Limb (tissue), 2 donors: Measurements from ENCODE around the gene NRN1L.
"Not testable (repeated sequence)": the region's sequence is repeated elsewhere in the genome, so short reads cannot be mapped to it uniquely, and the experiment has no call there.

Experiments used
- DNase-seq, 2 donors: peaks; one replicate each; pipeline ENCODE4 v3.0.0-alpha.2; 2016; ENCODE audit errors: extremely low spot score in 2 of 2

The NRN1L gene

GRCh38 chr16:67882374-67883145 lies 2.1 kb upstream of the NRN1L start:
- DNase-seq: peak in 1 of 2 donors; percentile 16

GRCh38 chr16:67883146-67883871 lies 1.4 kb upstream of the NRN1L start:
- no peak for DNase-seq

DNA sequence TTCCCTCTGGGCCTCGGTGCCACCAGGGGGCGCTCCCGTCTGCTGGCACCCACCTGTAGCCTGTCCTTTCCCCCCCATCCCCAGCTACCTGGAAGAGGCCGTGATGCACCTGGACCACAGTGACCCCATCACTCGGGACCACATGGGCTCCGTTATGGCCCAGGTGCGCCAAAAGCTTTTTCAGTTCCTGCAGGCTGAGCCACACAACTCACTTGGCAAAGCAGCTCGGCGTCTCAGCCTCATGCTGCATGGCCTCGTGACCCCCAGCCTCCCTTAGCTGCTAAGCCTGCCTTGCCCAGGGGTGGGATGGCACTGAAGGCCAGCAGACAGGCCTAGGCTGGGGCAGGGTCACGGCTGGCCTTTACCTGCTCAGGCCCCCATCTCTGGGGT lies 818 bp upstream of the NRN1L start:
- peak in 1 of 2 donors; percentile 71 for DNase-seq

GRCh38 chr16:67885545-67885944 lies 860 bp downstream of the NRN1L start:
- no peak for DNase-seq

- no peak for DNase-seq
Observed at GRCh38 chr16:67885976-67886375, 1.3 kb downstream of the NRN1L start.

GRCh38 chr16:67886387-67886786 lies 1.7 kb downstream of the NRN1L start:
- DNase-seq: no peak

- no peak for DNase-seq
Observed at GRCh38 chr16:67888331-67888730, 3.6 kb downstream of the NRN1L start.

- DNase-seq: no peak
Observed at GRCh38 chr16:67892375-67892774, 7.7 kb downstream of the NRN1L start.

DNA sequence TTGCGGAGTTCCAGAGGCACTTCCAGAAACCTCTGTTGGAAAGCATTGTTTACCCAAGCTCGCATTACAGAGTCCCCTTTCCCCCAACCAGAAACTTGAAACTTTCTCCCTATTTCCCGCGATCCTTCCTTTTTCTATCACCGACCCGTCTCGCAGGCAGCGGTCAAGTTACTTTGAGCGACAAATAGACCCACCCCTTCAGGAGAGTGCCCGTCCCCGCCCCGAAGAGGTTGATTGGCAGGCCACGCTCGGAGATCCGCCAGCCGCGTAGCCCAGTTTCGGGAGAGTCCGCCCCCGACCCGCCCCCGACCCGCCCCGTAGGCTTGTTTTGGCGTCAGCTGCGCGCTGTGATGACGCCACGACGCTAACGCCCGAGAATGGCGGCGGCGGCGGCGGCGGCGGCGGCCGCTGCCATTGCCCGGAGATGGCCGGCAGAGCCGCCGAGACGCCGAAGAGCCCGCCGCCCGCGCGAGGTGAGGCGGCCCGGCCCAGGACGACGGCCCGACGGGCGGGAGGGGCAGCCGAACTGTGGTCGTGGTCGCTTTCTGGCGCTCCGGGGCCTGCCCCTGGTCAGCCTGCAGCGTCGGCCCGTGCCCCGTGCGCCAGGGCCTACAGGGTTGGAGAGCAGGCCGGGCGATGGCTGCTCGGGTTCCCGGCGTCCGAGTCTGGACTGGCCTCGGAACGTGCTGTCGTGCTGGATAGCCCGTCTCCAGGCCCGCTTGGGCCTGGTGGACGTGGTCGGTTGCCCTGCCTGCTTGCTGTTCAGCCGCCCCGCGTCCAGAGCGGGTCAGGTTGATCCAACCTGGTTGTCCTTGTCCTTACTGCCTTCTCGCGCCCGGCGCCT lies 8.4 kb downstream of the NRN1L start, which contains the start of gene PSKH1:
TSS of gene PSKH1 (plus strand) at position 356 of the 844 bp plus-strand sequence. CDS start 15,496 bp downstream, outside the sequence.
- DNase-seq: peak; percentile 97 to 98

GRCh38 chr16:67893743-67894399 lies 9.2 kb downstream of the NRN1L start:
- DNase-seq: no peak

DNA sequence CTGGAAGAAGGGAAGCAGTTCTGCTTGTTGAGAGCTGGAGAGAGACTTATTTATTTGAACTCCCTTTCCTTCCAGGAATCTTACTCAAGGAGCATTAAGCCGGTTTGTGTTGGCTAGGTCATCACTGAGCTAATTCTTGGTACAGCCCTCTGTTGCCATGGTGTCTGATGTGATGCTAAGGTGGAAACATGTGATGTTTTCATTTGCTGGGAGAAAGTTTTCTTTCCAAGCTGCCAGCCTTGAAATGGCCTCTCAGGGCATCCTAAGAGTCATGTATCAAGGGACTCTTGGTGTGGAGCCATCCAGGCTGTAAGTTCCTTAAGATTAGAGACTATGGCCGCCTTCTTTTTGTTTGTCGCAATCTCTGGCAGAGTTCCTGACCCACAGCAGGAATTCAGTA lies 12.5 kb downstream of the NRN1L start:
- peak in 1 of 2 donors; percentile 49 for DNase-seq

- DNase-seq: no peak
Observed at GRCh38 chr16:67901734-67902133, 17.0 kb downstream of the NRN1L start.

DNA sequence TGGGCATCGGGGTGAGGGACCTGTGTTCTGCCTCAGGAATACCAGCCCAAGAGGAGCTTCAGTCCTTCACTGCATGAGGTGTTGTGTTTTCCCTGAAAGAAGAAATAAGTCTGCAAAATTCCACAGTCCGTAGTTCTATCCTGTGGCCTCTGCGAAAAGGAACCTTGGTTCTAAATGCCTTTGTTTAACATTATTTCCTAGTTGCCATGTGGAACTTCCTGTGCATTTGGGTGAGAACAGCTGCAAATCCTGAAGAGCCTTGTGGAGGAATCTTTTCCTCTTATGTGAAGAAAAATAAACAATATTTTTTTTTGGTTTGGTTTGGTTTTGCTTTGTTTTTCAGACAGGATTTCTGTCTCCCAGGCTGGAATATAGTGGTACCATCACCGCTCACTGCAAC lies 18.1 kb downstream of the NRN1L start:
- no peak for DNase-seq

- DNase-seq: no peak
Observed at GRCh38 chr16:67907397-67908180, 22.9 kb downstream of the NRN1L start.

DNA sequence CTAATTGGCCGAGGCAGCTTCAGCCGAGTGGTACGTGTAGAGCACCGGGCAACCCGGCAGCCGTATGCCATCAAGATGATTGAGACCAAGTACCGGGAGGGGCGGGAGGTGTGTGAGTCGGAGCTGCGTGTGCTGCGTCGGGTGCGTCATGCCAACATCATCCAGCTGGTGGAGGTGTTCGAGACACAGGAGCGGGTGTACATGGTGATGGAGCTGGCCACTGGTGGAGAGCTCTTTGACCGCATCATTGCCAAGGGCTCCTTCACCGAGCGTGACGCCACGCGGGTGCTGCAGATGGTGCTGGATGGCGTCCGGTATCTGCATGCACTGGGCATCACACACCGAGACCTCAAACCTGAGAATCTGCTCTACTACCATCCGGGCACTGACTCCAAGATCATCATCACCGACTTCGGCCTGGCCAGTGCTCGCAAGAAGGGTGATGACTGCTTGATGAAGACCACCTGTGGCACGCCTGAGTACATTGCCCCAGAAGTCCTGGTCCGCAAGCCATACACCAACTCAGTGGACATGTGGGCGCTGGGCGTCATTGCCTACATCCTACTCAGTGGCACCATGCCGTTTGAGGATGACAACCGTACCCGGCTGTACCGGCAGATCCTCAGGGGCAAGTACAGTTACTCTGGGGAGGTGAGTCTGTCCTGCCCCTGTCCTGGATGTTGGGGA lies 24.5 kb downstream of the NRN1L start:
- DNase-seq: no peak

DNA sequence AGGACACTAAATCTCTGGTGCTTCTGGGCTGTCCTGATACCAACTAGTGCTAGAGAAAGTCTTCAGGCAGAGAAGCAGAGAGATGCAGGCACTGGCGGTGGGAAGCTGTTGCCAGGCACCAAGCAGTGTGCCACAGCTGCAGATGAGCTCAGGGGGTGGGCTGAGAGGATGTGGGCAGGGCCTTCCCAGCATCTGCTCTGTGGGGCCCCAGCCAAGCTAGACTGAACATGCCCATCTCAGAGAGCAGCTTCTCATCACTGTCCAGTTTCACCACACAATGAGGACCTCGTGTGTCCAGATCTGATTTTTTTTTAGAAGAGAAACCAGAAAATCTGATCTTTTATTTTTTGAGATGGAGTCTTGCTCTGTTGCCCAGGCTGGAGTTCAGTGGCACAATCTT lies 25.5 kb downstream of the NRN1L start:
- DNase-seq: no peak

GRCh38 chr16:67914758-67915495 lies 30.2 kb downstream of the NRN1L start:
- DNase-seq: no peak

DNA sequence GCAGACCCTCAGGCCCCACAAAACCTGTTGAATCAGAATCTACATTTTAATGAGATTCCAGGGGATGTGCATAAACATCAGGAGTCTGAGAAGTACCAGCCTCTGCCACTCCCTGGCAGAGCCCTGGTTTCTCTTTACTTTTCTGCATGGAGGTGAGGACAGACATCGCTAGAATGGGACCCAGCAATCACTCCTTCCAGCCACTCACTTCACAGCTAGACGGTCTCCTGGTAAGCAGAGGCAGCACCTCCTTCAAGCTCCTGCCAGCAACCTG lies 30.7 kb downstream of the NRN1L start:
- not testable (repeated sequence) for DNase-seq
